Measurements from ENCODE around the gene GRAMD2A.

- TF ChIP-seq CTCF (IDR thresholded peaks at IDR 0.05) (no peak), POLR2A (IDR thresholded peaks at IDR 0.05) (no peak)
Measured at GRCh38 chr15:72174551-72175165, 22.9 kb downstream of the GRAMD2A start.
